Stimulated activated CD4-positive, alpha-beta T cell treated with anti-CD3 and anti-CD28 coated beads, TNF-alpha, amount 100 ng/mL, for 48 hours (primary cell): ENCODE data around the gene ABHD18.
"Not testable (repeated sequence)": the region's sequence is repeated elsewhere in the genome, so short reads cannot be mapped to it uniquely, and the experiment has no call there.

ENCODE experiments used
- DNase-seq, 3 donors: peaks; one replicate each; pipeline ENCODE4 v3.0.0-alpha.2; 2020; ENCODE audit warnings: low read depth in 3 of 3

ABHD18 gene

DNA sequence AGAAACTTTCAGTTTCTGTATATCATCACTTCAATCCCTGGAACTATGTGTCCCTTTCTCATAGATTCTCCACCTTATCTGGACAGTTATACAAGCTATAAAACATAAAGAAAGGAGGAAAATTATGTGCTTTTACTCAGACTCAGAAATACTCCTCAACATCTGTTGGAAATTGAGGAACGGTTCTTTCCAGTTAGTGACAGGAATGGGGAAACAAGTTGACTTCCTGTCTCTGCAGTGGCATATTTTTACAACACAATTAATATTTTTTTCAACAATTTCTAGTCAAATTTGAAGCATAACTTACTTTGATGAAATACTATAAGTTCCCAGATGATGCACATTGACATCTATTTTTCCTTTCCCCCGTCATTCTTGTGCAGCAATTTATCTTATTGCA is 27.9 kb downstream of the ABHD18 start:
- no peak for DNase-seq

DNA sequence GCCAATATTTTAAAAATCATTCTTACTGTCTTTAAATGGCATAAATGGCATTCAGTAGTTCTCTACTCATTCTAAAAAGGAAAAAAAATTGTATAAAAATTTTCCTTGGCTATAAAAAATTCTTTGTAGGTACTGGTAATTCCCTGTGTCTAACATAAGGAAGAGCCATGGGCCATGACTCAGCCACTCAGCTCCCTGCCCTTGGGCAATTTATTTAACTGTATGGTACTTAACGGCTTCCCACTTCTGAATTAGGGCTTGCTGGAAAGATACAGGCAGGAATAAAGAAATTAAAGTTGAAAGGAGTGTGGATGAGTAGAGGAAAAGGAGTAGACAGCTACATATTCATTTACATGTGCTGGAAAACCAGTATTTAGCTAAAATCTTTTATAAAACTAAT is 30.6 kb downstream of the ABHD18 start:
- no peak for DNase-seq

DNA sequence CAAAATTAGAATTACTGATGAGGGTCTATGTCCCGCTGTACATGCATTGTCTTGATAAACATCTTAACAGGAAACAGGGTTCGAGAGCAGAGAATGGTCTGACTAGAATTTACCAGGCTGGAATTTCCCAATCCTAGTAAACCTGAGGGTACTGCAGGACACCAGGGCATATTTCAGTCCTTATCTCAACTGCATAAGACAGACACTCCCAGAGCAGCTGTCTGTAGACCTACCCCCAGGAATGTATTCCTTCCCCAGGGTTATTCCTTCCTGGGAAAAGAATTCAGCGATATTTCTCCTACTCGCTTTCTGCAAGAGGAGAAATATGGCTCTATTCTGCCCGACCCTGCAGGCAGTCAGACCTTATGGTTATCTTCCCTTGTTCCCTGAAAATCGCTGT is 31.3 kb downstream of the ABHD18 start:
- DNase-seq, result not testable (repeated sequence)

DNA sequence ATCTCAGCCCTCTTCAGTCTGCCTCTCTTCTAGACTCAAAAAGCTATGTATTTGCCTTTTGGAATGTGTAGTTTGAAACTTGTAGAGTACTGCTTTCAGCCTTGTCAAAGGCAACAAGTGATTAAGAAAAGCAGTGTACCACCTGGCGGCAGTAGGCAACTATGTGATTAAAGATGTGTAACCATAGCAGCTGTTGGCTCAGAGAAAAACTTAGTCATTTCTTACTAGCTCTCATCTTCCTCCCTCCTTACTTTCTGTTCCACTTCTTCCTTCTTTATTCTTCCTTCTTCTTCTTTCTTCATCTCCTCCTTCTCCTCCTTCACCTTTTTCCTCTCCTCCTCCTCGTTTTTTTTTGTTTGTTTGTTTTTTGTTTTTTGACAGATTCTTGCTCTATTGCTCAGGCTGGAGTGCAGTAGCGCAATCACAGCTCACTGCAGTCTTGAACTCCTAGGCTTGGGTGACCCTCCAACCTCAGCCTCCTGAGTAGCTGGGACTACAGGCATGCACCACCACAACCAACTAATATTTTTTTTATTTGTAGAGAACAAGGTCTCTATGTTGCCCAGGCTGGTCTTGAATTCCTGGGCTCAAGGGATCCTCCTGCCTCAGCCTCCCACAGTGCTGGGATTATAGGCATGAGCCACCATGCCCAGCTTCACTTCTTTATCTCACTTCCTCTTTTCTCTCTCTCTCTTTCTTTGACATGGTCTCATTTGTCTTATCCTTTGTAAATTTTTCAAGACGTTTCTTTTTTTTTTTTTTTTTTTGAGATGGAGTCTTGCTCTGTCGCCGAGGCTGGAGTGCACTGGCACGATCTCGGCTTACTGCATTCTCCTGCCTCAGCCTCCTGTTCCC is 32.6 kb downstream of the ABHD18 start:
- DNase-seq, result peak in 2 of 3 donors; percentile 1 to 13

DNA sequence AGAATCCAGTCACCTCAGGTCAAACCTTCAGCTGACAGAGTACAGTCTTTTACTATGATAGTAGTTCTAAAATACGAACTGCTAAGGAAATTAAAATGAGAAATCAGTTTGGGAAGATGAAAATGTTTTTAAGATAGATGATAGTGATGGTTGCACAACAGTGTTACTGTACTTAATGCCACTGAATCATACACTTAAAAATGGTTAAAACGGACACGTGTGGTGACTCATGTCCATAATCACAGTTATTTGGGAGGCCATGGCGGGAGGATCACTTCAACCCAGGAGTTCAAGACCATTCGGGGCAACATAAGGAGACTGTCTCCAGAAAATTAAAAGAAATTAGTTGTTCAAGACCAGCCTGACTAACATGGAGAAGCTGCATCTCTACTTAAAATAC is 41.4 kb downstream of the ABHD18 start:
- DNase-seq, result no peak

DNA sequence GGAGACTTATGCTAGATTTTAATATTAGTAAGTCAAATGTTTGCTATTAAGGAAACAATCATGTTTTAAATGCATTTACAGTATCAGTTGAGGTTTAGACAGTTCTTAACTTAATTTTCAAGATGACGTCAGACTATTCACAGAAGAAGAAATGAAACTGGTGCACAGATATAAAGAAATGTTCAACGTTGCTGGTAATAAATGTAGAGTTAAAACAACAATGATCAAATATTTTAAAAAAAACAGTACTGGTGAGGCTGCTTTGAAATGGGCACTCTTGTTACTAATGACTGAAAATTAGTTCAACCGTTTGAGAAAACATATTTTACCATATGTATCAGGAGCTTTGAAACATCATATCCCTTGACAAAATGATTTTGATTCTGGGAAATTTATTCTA is 44.2 kb downstream of the ABHD18 start:
- DNase-seq, result no peak

DNA sequence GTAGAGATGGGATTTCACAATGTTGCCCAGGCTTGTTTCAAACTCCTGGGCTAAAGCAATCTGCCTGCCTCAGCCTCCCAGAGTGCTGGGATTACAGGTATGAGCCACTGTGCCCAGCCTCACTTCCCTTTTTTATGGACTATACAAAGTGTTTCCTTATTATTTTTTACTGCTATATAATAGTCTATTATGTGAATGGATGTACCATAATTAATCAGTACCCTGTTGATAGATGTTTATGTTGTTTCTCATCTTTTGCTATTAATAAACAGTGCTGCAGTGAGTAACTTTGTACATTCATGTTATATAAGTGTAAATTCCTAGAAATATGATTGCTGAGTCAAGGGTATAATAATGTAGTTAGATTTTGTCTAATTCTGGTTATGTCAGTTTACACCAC is 60.1 kb downstream of the ABHD18 start:
- DNase-seq, result no peak

DNA sequence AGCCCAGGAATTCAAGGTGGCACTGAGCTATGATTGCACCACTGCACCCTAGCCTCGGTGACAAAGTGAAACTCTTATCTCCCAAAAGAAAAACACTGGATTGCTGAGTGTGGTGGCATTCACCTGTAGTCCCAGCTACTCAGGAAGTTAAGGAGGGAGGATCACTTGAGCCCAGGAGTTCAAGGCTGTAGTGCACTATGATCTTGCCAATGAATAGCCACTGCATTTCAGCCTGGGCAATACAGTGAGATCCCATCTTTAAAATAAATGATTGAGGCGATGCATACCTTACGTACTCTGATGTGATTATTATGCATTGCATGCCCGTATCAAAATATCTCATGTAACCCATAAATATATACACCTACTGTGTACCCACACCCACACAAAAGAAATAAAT is 64.7 kb downstream of the ABHD18 start:
- DNase-seq, result no peak

DNA sequence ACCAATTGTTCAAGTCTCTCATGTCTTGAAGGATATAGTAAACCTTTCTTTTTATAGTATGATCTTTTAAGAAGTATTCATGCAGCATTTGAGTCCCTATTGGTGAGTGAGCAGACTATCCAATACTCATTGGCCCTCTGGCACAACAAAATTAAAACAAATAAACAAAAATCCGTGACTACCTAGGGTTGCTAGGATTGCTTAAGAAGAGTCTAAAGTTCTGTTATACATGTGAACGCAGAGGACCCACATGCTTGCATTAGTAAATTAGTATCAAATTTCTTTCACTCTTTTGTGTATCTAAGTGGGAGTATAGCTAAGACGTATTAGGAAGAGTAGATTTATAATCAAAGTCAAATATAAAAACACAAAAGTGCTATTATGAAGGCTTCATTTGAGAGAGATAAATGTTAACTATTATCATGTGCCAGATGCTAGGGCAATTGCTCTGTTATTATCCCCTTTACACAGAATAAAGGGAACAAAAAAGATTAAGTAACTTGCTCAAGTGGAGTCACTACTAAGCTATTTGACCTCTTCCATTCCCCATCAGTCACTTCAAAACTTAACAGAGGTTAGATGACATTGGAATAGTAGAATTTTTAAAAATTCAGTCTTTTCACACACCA is 66.7 kb downstream of the ABHD18 start:
- no peak for DNase-seq

DNA sequence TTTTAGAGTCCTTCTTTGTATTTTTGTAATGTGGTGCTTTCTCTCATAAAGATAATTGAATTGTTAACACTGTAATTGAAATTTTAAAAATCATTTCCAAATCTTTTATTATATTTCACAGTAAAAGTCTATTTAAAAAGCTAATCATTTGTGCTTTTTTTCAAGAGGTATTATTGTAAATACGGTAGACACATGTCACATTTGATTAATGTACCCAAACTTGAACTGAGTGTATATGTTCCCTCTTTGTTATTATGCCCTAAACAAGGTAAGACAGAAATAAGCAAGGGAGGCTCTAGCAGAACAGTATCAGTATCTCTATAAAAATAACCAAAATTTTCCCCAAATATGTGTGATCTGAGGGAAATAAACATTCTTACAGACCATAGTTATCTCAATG is 74.4 kb downstream of the ABHD18 start:
- no peak for DNase-seq

DNA sequence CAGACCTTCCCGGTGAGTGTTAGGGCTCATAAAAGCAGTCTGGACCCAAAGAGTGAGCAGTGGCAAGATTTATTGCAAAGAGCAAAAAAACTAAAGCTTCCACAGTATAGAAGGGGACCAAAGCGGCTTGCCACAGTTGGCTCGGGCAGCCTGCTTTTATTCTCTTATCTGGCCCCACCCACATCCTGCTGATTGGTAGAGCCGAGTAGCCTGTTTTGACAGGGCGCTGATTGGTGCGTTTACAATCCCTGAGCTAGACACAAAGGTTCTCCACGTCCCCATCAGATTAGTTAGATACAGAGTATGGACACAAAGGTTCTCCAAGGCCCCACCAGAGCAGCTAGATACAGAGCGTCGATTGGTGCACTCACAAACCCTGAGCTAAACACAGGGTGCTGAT is 81.8 kb downstream of the ABHD18 start:
- DNase-seq, result not testable (repeated sequence)

DNA sequence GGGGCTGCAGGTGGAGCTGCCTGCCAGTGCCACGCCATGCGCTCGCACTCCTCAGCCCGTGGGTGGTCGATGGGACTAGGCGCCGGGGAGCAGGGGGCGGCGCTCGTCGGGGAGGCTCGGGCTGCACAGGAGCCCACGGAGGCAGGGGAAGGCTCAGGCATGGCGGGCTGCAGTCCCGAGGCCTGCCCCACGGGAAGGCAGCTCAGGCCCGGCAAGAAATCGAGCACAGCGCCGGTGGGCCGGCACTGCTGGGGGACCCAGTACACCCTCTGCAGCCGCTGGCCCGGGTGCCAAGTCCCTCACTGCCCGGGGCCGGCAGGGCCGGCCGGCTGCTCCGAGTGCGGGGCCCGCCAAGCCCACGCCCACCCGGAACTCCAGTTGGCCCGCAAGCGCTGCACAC is 82.3 kb downstream of the ABHD18 start:
- not testable (repeated sequence) for DNase-seq

DNA sequence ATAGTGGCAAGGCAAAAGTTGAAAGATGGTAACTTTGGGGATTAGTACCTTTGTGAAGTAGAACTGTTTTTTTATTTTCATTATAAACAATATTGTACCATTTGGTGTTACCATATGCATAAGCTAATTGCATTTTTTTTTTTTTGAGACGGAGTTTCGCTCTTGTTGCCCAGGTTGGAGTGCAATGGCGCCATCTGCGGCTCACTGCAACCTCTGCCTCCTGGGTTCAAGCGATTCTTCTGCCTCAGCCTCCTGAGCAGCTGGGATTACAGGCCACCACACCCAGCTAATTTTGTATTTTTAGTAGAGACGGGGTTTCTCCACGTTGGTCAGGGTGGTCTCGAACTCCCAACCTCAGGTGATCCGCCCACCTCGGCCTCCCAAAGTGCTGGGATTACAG is 86.0 kb downstream of the ABHD18 start:
- DNase-seq, result not testable (repeated sequence)

DNA sequence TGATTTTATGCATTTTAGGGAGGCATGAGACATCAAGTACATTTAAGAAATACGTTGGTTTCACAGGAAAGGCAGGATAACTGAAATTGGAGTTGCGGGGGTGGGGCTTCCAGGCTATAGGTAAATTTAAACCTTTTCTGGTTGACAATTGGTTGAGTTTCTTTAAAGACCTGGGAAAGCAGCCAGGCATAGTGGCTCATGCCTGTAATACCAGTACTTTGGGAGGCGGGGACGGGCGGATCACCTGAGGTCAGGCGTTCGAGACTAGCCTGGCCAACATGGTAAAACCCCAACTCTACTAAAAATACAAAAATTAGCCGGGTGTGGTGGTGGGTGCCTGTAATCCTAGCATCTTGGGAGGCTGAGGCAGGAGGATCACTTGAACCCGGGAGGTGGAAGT is 89.7 kb downstream of the ABHD18 start:
- not testable (repeated sequence) for DNase-seq

DNA sequence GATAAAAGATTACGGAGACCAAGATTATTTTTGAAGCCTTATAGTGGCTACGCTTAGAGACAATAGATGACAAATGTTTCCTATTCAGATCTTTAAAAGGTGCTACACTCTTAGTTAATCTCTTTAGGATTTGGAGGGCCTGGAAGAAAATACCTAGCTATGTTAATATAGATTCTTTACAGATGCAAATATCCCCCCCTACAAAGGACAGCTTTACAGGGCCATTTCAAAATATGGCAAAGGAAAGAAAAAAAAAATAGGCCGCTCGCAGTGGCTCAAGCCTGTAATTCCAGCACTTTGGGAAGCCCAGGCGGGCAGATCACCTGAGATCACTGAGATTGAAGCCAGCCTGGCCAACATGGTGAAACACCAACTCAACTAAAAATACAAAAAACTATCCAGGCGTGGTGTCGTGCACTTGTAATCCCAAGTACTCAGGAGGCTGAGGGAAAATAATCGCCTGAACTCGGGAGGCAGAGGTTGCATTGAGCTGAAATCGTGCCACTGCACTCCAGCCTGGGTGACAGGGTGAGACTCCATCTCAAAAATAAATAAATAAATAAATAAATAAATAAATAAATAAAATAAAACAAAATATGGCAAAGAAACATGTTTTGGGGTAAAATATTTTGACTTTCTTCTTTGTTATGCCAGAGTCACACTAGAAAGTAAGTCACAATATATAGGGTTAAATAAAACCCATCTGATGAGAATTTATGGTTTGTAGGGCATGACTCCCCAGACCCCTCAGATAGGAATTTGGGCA is 90.4 kb downstream of the ABHD18 start:
- DNase-seq, result not testable (repeated sequence)

DNA sequence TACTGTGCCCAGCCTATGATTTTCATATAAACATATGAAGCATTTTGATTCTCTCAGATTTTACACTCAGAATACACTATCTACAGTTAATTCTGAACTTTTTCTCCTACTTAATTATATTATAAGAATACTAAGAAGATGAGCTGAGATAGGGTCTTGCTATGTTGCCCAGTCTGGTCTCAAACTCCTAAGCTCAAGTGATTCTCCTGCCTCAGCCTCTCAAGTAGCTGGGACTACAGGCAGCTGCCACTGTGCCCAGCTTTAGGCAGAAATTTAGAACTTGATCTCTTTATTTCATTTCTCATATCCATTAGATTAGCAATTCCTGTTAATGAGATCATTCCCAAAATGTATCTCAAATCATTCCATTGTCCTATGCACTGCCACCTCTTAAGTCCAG is 91.2 kb downstream of the ABHD18 start:
- DNase-seq, result no peak

DNA sequence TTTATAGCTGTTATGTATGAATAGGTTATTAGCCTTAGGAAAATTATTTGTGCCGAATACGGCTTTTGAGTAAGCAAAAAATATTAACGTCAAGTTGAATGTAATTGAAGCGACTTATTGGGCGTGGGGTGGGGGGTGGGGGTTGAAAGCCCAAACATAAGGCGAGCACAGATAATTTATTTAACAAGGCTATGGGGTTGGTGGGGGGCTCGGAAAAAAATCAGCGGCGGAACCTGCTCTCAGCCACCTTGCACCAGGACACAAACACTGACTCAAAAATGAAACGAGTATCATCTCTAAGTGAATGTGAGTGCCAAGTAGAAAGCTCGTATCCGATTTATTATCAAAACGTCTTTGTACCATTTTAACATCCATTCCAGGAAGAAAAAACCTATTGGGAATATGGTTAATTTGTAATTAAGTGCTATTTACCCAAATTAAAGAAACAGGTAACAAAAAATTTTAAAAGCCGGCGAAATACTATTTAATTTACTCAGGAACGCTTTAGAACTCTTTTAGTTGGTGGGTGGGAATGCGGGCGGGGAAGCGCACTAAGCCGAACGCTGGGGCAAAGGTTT is 95.0 kb downstream of the ABHD18 start:
- DNase-seq, result no peak

DNA sequence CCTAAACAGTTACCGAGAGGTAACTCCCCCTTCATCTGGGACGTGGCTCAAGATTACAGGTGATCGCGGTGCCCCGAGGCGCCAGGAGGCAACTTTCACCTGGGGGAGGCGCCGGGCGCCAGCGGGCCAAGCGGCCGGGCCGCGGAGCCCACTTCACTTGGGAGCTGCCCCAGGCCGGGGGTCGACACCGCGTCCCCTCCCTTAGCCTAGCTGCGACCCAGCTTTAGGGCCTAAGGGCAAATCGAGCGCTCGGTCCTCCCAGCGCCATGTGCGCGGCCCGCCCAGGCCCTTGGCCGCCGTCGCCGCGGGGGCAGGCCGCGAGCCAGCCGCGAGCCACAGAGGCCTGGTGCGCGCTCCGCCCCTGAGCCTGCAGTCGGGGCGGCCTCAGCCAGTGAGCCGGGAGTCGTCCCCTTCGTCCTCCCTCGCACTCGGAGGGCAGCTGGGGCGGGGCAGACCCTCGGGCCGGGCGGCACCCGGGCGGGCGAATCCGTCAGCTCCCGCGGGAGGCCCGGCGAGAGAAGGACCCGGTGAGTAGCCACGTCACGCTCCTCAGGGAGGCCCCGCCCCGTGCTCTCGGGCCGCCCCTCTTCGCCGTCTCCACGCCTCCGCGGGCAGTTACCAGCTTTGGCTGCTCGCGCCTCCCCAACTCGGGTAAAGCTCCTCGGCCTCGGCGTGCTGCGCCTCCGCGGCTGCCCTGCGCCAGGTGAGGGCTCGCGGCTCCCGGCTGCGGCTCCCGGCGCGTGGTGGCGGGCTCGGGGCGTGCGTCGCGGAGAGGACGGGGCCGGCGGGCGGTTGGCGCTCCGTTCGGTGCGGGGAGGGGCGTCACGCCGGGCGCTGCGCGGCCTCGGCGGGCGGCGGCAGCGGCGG is 95.7 kb downstream of the ABHD18 start, which contains the start of gene LARP1B:
Gene LARP1B, plus strand, starts transcription at position 614 of the 867 bp plus-strand sequence. CDS start 13,640 bp downstream, outside the sequence.
- peak; percentile 87 to 92 (median 88) for DNase-seq

DNA sequence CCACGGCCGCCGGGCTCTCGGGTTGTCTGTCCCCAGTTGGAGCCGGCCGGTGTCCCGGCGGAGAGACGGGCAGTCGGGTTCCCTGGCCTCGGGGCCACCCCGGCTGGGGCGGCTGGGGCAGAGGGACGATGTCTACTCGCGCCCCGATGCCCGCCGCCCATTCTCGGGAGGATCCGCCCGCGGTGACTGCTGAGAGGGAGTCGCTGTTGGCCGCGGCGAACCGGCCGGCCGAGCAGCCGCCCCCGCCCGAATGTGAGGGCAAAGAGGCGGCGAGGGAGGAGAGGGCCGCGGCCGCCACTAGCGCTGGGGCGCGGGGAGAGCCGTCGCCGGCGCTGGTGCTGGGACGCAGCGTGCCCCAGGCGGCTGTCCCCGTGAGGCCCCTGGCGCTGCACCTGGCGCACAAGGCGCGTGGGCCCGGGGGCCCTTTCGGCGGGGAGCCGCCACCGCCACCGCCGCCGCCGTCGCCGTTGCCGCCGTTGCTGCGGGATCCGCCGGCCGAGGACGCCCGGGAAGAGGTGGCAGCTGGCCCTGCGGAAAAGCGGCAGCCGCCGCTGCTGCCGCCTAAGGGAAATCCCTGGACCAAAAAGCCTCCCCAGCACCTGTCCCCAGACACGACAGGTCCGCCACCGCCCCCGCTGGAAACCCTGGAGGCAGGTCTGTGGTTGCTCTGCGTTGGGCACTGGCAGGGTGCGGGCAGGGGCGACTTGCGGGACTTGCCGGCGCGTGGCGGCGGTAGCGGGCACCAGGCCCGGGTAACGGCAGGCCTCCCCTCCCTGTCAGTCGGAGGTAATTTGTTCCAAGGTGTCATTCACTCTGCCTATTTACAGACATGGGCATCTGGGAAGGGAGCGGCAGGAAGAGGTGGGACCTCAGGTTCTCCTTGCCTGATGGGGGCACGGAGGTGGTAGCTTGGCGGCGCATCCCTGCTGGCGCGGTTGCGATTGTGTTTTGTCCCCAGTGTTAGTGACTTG is 96.6 kb downstream of the ABHD18 start:
- DNase-seq, result peak; percentile 25 to 46 (median 28)

DNA sequence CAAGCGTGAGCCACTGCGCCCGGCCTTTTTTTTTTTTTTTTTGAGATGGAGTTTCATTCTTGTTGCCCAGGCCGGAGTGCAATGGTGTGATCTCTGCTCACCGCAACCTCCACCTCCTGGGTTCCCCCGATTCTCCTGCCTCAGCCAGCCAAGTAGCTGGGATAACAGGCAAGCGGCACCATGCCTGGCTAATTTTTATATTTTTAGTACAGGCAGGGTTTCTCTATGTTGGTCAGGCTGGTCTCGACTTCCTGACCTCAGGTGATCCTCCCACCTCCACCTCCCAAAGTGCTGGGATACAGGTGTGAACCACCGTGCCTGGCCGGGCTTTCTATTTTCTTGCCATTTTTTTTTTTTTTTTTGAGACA is 101.2 kb downstream of the ABHD18 start:
- DNase-seq, result not testable (repeated sequence)
